MG63 (cell line): ENCODE data around the gene ASPG. TPM values are rescaled to one million over a fixed set of nuclear protein-coding genes. Genes with fewer than 3 reads are reported as not detected.
A peak's percentile ranks its signal among the peaks of the same experiment; 100 is the strongest.

Source experiments
- DNase-seq: peaks from one replicate; pipeline ENCODE4 v3.0.0-alpha.2; 2020
- H3K27me3 ChIP-seq: fragments of 250-450 bp; sonication (Bioruptor Pico); 2 replicates; pipeline ENCODE4 v1.5.1; 2020; ENCODE audit warnings: mild to moderate bottlenecking, moderate library complexity
- H3K36me3 ChIP-seq: fragments of 250-450 bp; sonication (Bioruptor Pico); 2 replicates; pipeline ENCODE4 v1.5.1; 2020; ENCODE audit warnings: mild to moderate bottlenecking, moderate library complexity
- H3K4me3 ChIP-seq: fragments of 250-450 bp; sonication (Bioruptor Pico); 2 replicates; pipeline ENCODE4 v1.5.1; 2020; ENCODE audit warnings: mild to moderate bottlenecking, moderate library complexity
- H3K9me3 ChIP-seq: fragments of 250-450 bp; sonication (Bioruptor Pico); 2 replicates; pipeline ENCODE4 v1.5.1; 2020; ENCODE audit warnings: mild to moderate bottlenecking, moderate library complexity
- total RNA-seq: library from RNA; depleted of rRNA; stranded (reverse); fragments of >200 nt; shearing (Covaris generic); gene quantifications from 2 replicates; pipeline ENCODE4 v1.2.3, GENCODE V29; 2014; ENCODE audit warnings: low replicate concordance; rRNA removed

ASPG gene
- total RNA-seq: not detected in 2 replicates

DNA sequence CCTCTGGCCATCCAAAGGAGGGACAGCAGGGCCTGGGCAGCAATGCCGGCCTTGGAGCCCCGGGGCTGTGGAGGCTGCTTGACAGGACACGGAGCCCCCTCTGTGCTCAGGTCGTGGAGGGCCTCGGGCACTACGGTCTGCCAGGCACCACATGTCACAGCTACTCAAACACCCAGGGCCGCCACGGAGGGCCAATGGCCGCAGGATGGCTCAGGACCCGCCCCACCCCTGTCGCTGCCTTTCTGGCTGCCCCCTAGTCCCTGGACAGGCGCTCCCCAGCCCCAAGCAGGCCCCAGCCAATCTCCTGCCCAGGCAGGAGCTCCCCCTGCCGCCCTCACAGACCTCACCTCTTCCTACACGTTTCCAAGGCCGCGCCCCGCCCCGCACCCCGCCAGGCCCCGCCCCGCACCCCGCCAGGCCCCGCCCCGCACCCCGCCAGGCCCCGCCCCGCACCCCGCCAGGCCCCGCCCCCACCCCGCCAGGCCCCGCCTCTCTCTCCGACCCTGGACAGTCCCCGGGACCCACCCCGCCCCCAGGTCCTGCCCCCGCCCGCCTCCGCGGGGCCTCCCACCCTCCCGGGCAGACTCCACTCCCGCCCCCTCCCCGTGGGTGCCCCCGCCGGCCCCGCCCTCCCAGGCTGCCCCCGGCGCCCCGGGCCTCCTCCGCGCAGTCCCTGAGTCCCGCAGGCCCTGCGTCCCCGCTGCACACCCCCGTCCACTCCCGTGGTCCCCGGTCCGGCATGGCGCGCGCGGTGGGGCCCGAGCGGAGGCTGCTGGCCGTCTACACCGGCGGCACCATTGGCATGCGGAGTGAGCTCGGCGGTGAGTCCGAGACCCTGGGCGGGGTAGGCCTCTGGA is at the start of gene ASPG:
Gene ASPG (plus strand): TSS at position 669 of the 857 bp plus-strand sequence. CDS start 71 bp downstream, at position 740.
- H3K27me3 ChIP-seq: no peaks in the 10 kb centered on the region
- no peak for DNase-seq
- H3K9me3 ChIP-seq: no peaks in the 10 kb centered on the region
- no peak within 1 kb of the TSS for H3K4me3 ChIP-seq
- H3K36me3 ChIP-seq: no peaks in the 10 kb centered on the region

- no peaks in the 10 kb centered on the region for H3K27me3 ChIP-seq
- no peak overlapping the region for H3K4me3 ChIP-seq
- no peaks in the 10 kb centered on the region for H3K36me3 ChIP-seq
- H3K9me3 ChIP-seq: no peaks in the 10 kb centered on the region
- no peak for DNase-seq
Observed at GRCh38 chr14:104036212-104036611, 49.3 kb upstream of the ASPG start.

DNA sequence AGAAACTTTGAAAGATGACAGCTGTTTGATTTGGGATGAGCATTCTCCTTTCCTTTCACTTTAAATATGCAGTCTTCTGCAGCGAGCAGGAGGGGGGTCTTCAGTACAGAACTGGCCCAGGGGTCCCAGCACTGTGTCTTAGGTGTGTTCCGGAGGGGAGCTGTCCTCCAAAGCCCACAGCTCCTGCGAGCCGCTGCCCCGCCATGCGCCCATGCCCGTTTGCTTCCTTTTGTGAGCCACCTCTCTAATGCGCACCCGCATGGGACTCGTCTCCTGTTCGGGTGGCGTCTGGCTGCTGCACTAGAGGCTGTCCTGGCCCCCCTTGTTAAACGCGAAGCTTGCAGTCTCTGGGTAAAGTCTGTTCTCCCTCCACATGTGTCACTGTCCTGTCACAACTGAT is 48.4 kb upstream of the ASPG start:
- no peak overlapping the region for H3K4me3 ChIP-seq
- H3K27me3 ChIP-seq: no peaks in the 10 kb centered on the region
- H3K9me3 ChIP-seq: no peaks in the 10 kb centered on the region
- DNase-seq: no peak
- no peaks in the 10 kb centered on the region for H3K36me3 ChIP-seq

DNA sequence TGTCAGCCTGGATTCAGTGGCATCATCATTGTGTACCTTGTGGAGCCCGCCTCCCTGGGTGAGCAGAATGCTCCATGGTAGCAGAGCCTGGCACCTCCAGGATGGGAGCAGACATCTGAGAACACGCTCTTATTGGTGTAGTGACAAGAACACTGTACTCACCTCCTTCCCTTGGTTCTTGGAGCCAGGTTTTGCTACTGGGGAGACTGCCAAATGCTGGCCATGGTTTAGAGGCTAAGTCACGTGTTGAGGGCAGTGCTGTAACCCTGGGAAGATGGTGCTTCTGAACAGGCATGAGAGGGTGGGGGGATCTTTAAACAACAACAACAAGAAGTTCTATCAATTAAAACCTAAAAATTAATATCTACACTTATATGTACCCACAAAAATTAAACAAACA is 47.6 kb upstream of the ASPG start:
- H3K36me3 ChIP-seq: no peaks in the 10 kb centered on the region
- no peaks in the 10 kb centered on the region for H3K27me3 ChIP-seq
- no peak for DNase-seq
- H3K4me3 ChIP-seq: no peak overlapping the region
- no peaks in the 10 kb centered on the region for H3K9me3 ChIP-seq

DNA sequence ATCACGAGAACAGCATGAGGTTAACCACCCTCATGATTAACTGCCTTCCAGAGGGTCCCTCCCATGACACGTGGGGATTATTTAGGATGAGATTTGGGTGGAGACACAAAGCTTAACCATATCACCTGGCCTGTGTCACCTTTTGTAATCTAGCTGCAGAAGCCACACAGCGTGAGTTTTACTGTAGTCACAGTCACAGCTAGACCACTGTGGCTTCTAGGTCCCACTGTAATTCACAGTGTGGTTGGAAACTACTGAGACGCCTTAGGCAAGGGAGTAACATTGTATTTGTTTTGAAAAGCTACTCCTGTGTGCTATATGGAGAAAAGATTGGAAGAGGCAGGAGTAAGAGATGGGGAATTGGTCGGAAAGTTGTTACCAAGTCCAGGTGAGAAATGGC is 46.3 kb upstream of the ASPG start:
- Histone ChIP-seq H3K27me3 (no peaks in the 10 kb centered on the region), H3K4me3 (no peak overlapping the region), H3K9me3 (no peaks in the 10 kb centered on the region), H3K36me3 (no peaks in the 10 kb centered on the region)
- no peak for DNase-seq

GRCh38 chr14:104040539-104040938 is 45.0 kb upstream of the ASPG start:
- no peak overlapping the region for H3K4me3 ChIP-seq
- no peaks in the 10 kb centered on the region for H3K36me3 ChIP-seq
- no peaks in the 10 kb centered on the region for H3K9me3 ChIP-seq
- DNase-seq: peak; percentile 10
- no peaks in the 10 kb centered on the region for H3K27me3 ChIP-seq

DNA sequence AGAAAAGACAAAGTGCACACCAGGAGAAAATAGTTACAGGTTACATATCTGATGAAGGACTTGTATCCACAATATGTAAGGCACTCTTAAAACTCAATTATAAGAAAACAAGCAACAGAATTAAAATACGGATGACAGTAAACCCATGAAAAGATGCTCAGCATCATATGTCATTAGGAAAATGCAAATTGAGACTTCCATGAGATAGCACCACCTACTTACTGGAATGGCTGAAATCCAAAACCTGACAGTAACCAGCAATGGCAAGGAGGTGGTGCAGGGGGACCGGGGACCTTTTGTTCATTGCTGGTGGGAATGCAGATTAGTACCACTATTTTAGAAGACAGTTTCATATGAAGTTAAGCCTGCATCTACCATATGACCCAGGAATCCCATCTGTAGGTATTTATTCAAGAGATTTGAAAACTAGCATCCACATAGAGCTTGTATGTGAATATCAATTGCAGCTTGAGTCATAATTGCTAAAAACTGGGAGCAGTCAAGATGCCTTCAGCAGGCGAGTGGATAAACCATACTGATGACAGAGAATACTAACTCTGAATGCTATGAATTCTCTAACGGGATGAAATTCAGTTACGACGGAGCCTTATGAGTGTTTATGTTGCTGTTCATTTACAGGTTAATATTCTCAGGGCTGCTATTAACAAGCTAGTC is 43.9 kb upstream of the ASPG start:
- no peak overlapping the region for H3K4me3 ChIP-seq
- no peak for DNase-seq
- H3K27me3 ChIP-seq: no peaks in the 10 kb centered on the region
- no peaks in the 10 kb centered on the region for H3K9me3 ChIP-seq
- H3K36me3 ChIP-seq: no peaks in the 10 kb centered on the region

- H3K36me3 ChIP-seq: no peaks in the 10 kb centered on the region
- peak; percentile 79 for DNase-seq
- H3K4me3 ChIP-seq: no peak overlapping the region
- H3K9me3 ChIP-seq: no peaks in the 10 kb centered on the region
- no peaks in the 10 kb centered on the region for H3K27me3 ChIP-seq
Observed at GRCh38 chr14:104044016-104044415, 41.5 kb upstream of the ASPG start.

DNA sequence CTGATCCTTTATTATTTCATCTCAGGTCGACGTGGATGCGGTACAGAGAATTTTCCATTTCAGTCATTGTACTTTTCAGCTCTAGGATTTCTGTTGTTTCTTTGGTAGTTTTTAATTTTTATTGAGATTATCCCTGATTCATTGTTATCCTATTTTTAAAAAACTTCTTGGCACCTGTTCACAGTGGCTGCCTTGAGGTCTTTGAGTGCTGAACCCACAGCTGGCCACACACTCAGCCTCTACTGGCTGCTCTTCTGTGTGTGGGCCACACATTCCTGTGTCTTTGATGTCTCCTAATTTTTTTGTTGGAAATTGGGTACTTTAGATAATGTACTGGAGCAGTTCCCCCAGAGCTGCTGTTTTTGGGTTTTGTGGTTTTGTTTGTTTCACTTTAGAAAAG is 37.7 kb upstream of the ASPG start:
- no peak overlapping the region for H3K4me3 ChIP-seq
- no peaks in the 10 kb centered on the region for H3K9me3 ChIP-seq
- no peaks in the 10 kb centered on the region for H3K27me3 ChIP-seq
- no peak for DNase-seq
- no peaks in the 10 kb centered on the region for H3K36me3 ChIP-seq

DNA sequence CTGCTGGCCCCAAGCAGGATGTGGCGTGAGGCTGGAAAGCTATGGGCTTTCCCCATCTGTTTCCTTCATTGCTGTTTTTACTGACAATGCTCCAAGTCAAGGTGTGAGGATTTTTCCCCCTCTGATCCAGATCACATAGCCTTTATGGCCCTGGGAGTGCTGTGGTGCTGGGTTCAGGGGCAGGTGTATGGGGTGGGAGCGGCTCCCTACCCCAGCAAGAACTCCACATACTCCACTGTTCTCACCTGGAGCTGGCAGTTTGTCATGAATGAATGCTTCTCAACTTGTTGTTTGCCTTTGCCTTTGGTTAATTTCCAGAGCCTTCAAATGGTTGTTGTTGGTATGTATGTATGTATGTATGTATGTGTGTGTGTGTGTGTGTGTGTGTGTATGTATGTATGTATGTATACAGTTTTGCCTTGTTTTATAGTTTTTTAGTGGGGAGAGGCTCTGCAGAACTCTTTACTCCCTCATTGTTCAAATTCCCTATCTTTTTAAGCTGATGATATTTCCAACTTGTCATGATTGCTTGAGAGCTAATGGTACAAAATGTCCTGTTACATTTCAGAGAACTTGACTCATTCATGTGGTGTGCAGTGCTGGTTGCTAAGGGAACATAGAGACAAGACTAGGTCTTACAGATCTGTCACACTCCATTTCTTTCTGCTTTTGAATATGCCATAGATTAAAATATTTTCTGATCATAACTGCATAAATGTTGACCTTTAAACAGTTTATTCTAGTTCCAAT is 36.6 kb upstream of the ASPG start:
- H3K9me3 ChIP-seq: no peaks in the 10 kb centered on the region
- no peaks in the 10 kb centered on the region for H3K36me3 ChIP-seq
- H3K4me3 ChIP-seq: no peak overlapping the region
- DNase-seq: no peak
- no peaks in the 10 kb centered on the region for H3K27me3 ChIP-seq

DNA sequence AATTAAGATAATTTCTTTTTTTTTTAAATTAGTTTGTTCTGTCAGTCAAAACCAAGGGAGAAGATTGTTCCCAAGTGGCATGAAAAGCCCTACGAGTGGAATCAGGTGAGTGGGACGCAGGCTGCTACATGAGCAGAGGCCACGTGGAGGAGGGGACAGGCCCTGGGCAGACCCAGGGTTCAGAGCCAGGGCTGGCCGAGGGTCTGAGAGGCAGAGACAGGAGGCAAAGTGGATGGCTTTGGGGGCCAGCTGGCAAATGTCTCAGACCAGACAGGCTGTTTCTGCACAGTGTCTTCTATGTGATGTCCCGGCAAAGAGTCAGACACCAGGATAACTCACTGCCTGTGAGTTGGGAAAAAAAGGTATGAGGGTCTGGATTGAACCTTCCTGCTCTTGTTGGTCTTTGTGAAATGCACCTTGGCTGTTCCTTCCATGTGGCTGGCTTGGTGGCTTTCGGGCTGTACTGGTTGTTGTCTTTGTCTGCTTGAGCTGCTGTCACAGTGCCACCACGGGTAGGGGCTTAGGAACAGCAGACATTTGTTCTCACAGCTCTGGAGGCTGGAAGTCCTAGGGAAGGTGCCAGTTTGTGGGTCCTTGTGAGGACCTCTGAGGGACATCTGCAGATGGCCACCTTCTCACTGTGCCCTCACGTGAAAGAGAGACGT is 35.8 kb upstream of the ASPG start:
- Histone ChIP-seq H3K9me3 (no peaks in the 10 kb centered on the region), H3K36me3 (no peaks in the 10 kb centered on the region)
- DNase-seq: no peak

GRCh38 chr14:104051092-104051813 is 34.2 kb upstream of the ASPG start:
- Histone ChIP-seq H3K36me3 (no peaks in the 10 kb centered on the region), H3K27me3 (no peaks in the 10 kb centered on the region), H3K9me3 (no peaks in the 10 kb centered on the region), H3K4me3 (no peak overlapping the region)
- no peak for DNase-seq

More for the DNA sequence above, 35.8 kb upstream of the ASPG start:
- Histone ChIP-seq H3K27me3 (no peaks in the 10 kb centered on the region), H3K4me3 (no peak overlapping the region)

DNA sequence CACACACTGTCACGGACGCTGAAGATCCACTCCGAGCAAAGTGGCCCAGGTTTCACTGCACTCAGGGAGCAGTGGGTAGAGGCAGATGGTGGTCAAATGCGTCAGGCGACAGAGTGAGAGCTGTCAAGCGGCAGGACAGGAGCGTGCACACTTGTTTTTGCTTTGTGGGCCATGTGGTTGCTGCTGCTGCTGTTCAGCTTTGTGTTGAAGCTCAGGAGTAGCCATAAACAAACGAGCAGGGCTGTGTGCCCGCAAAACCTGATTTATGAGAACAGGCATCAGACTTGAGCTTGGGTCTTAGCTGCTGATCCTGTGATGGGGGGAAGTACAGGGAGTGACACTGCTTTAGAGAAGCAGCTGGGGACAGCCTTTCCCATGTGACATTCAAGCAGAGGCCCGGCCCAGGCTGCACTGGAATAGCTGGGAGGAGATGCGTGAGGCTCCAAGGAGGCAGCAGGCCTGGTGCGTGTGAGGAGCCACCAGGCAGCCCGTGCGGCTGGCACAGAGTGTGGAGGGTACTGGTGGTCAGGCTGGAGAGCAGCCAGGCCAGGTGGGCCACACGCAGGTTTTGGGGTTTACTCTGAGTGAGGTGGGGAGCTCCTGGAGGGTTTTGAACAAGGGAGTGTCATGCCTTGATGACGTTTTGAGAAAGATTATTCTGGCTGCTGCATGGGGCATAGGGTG is 31.1 kb upstream of the ASPG start:
- H3K4me3 ChIP-seq: no peak overlapping the region
- DNase-seq: no peak
- H3K9me3 ChIP-seq: no peaks in the 10 kb centered on the region
- no peaks in the 10 kb centered on the region for H3K27me3 ChIP-seq
- no peaks in the 10 kb centered on the region for H3K36me3 ChIP-seq

GRCh38 chr14:104062281-104062680 is 23.2 kb upstream of the ASPG start:
- Histone ChIP-seq H3K4me3 (no peak overlapping the region), H3K9me3 (no peaks in the 10 kb centered on the region), H3K27me3 (no peaks in the 10 kb centered on the region), H3K36me3 (no peaks in the 10 kb centered on the region)
- DNase-seq: no peak

DNA sequence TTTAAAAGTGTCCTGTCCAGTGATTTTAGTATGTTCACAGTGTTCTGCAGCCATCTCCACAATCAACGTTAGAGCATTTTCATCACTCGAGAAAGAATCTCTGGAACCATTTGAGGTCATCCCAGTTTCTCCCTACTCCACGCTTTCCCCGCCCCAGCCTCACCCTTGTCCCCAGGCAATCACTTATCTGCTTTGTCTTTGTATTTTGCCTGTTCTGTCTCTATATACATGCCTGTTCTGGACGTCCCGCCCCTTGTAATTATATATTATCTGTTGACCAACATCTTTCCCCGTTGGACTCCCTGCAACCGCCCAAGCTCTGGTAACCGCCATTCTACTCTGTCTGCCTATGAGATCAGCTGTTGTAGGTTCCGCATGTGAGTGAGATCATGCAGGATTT is 21.5 kb upstream of the ASPG start:
- no peaks in the 10 kb centered on the region for H3K36me3 ChIP-seq
- H3K4me3 ChIP-seq: no peak overlapping the region
- DNase-seq: no peak
- no peaks in the 10 kb centered on the region for H3K9me3 ChIP-seq
- H3K27me3 ChIP-seq: no peaks in the 10 kb centered on the region

DNA sequence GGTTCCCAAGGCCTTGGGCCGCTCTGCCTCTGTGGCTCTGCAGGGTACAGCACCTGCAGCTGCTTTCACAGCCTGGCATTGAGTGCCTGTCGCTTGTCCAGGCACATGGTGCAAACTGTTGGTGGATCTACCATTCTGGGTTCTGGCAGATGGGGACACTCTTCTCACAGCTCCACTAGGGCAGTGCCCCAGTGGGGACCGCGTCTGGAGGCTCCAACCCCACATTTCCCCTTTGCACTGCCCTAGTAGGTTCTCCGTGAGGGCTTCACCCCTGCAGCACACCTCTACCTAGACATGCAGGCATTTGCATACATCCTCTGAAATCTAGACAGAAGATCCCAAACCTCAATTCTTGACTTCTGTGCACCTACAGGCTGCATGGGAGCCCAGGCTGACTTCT is 19.2 kb upstream of the ASPG start:
- DNase-seq: no peak
- Histone ChIP-seq H3K4me3 (no peak overlapping the region), H3K36me3 (no peaks in the 10 kb centered on the region), H3K27me3 (no peaks in the 10 kb centered on the region), H3K9me3 (no peaks in the 10 kb centered on the region)
